Gastroesophageal sphincter (tissue), 4 donors: ENCODE data around the gene HLA-DRB1. TPM values are rescaled to one million over a fixed set of nuclear protein-coding genes. Genes with fewer than 3 reads are reported as not detected.

ENCODE experiments used
- ATAC-seq: fragments of 150-250 bp; one replicate; pipeline ENCODE4 v1.9.1; 2016; ENCODE audit warnings: mild to moderate bottlenecking, moderate library complexity
- H3K27ac ChIP-seq, 4 donors: fragments of 200-600 bp; sonication (generic) in 3 of 4; 1 replicate in 3 of 4; 2 replicates in 1 of 4; pipeline ENCODE4 v1.5.1; 2016 to 2019
- H3K27me3 ChIP-seq: fragments of 200-600 bp; sonication (generic); one replicate; pipeline ENCODE4 v1.5.1; 2019
- H3K36me3 ChIP-seq, 2 donors: fragments of 200-600 bp; sonication (generic); one replicate each; pipeline ENCODE4 v1.5.1; 2019; ENCODE audit warnings: control low read depth in 1 of 2
- H3K4me1 ChIP-seq, 3 donors: fragments of 200-600 bp; sonication (generic); 1 replicate in 2 of 3; 2 replicates in 1 of 3; pipeline ENCODE4 v1.5.1; 2016 to 2019; ENCODE audit warnings: control low read depth in 2 of 3
- H3K4me3 ChIP-seq, 2 donors: fragments of 200-600 bp; sonication (generic); one replicate each; pipeline ENCODE4 v1.5.1; 2019; ENCODE audit warnings: mild to moderate bottlenecking in 1 of 2, moderate library complexity in 1 of 2
- H3K9me3 ChIP-seq, 3 donors: fragments of 200-600 bp; sonication (generic); one replicate each; pipeline ENCODE4 v1.5.1; 2017 to 2019; ENCODE audit warnings: control low read depth in 2 of 3
- EP300 ChIP-seq: sonication (generic); formaldehyde crosslinking; IDR thresholded peaks from one replicate; pipeline ENCODE4 v1.6.1; 2017; ENCODE audit warnings: antibody characterized with exemption, mild to moderate bottlenecking
- POLR2A ChIP-seq, 2 donors: fragments of 450-650 bp; IDR thresholded peaks; one replicate each; pipeline ENCODE4 v1.6.1; 2017; ENCODE audit warnings: antibody characterized with exemption in 2 of 2, mild to moderate bottlenecking in 2 of 2, moderate library complexity in 1 of 2
- POLR2AphosphoS5 ChIP-seq: sonication (generic); formaldehyde crosslinking; IDR thresholded peaks from one replicate; pipeline ENCODE4 v1.6.1; 2017; ENCODE audit warnings: antibody characterized with exemption
- WGBS, 2 donors: methylation state at CpG; one replicate each; pipeline ENCODE4 v1.1.5; 2018; ENCODE audit warnings: low coverage in 1 of 2; 5-methylcytosine and 5-hydroxymethylcytosine counted together
- total RNA-seq, 4 donors: library from RNA; depleted of rRNA; stranded (reverse); fragments of >200 nt; gene quantifications; one replicate each; pipeline ENCODE4 v1.1.0, GENCODE V29; 2016
- TF ChIP-seq, protein P1 (sequence below), 4 experiments: fragments of 200-600 bp in 2 of 4; fragments of 450-650 bp in 2 of 4; sonication (generic) in 1 of 4; IDR thresholded peaks; one replicate each; pipeline ENCODE4 v1.5.1; 2017 to 2019; ENCODE audit warnings: antibody characterized with exemption in 4 of 4, mild to moderate bottlenecking in 2 of 4, moderate library complexity in 2 of 4

HLA-DRB1 gene
- total RNA-seq, 4 donors from 2014 or later: 5.8 to 80.7 (median 55.5) TPM

GRCh38 chr6:32607263-32607987, 17.8 kb upstream of the HLA-DRB1 start:
- H3K36me3 ChIP-seq: no peaks in the 10 kb centered on the region
- no peaks in the 10 kb centered on the region for H3K4me1 ChIP-seq
- no peaks in the 10 kb centered on the region for H3K9me3 ChIP-seq
- no peak for ATAC-seq
- no peaks in the 10 kb centered on the region for H3K27me3 ChIP-seq
- no peak for TF ChIP-seq EP300
- TF ChIP-seq POLR2AphosphoS5: no peak
- TF ChIP-seq POLR2A (IDR thresholded peaks at IDR 0.05): no peak
- TF ChIP-seq, protein P1, sequence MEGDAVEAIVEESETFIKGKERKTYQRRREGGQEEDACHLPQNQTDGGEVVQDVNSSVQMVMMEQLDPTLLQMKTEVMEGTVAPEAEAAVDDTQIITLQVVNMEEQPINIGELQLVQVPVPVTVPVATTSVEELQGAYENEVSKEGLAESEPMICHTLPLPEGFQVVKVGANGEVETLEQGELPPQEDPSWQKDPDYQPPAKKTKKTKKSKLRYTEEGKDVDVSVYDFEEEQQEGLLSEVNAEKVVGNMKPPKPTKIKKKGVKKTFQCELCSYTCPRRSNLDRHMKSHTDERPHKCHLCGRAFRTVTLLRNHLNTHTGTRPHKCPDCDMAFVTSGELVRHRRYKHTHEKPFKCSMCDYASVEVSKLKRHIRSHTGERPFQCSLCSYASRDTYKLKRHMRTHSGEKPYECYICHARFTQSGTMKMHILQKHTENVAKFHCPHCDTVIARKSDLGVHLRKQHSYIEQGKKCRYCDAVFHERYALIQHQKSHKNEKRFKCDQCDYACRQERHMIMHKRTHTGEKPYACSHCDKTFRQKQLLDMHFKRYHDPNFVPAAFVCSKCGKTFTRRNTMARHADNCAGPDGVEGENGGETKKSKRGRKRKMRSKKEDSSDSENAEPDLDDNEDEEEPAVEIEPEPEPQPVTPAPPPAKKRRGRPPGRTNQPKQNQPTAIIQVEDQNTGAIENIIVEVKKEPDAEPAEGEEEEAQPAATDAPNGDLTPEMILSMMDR (IDR thresholded peaks at IDR 0.05): no peak
- H3K27ac ChIP-seq: no peak overlapping the region
- 91 to 96% methylated on average over 2 to 3 of the region's 4 CpGs for WGBS, 2 donors
- H3K4me3 ChIP-seq: no peak overlapping the region

DNA sequence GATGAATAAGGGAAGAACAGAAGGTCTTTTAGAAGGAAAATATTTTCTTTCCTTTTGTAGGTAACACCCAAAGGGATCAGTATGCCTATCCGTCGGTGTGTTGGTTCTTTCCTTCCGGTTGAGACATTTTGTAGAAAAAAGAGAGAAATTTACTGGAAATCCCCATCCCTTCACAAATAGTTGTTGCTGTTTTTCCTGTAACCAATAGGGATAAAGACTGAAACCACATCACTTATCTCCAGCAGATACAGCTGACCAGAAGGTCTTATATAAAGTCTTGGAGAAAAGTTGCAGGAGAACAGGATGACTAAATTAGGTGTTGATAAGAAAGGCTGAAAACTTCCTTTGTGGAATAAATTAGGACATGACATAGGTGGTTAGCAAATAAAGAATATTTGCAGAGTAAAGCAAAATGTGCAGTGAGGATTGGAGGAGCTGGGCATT, 14.8 kb upstream of the HLA-DRB1 start:
- Histone ChIP-seq H3K4me3 (no peak overlapping the region), H3K27me3 (no peaks in the 10 kb centered on the region), H3K27ac (peak overlapping the region in 1 of 4 donors; percentile 32), H3K36me3 (no peaks in the 10 kb centered on the region), H3K9me3 (no peaks in the 10 kb centered on the region), H3K4me1 (no peaks in the 10 kb centered on the region)
- no peak for ATAC-seq
- 0% methylated on average over 3 of the region's 3 CpGs for WGBS, 2 donors
- TF ChIP-seq, protein P1 (IDR thresholded peaks at IDR 0.05): no peak
- no peak for TF ChIP-seq EP300
- no peak for TF ChIP-seq POLR2A (IDR thresholded peaks at IDR 0.05)
- TF ChIP-seq POLR2AphosphoS5: no peak

- TF ChIP-seq POLR2A (IDR thresholded peaks at IDR 0.05) (no peak), POLR2AphosphoS5 (no peak)
- TF ChIP-seq, protein P1 (IDR thresholded peaks at IDR 0.05): no peak
- H3K9me3 ChIP-seq: peaks cover 0 to 3% (median 0%) of the 10 kb centered on the region in 3 donors
- no peaks in the 10 kb centered on the region for H3K4me1 ChIP-seq
- ATAC-seq: no peak
- no peak overlapping the region for H3K4me3 ChIP-seq
- H3K27me3 ChIP-seq: no peaks in the 10 kb centered on the region
- 5 to 10% methylated on average over 3 of the region's 3 CpGs for WGBS, 2 donors
- H3K27ac ChIP-seq: peak overlapping the region in 1 of 4 donors; percentile 32
- no peaks in the 10 kb centered on the region for H3K36me3 ChIP-seq
Observed at GRCh38 chr6:32603888-32604287, 14.2 kb upstream of the HLA-DRB1 start.

DNA sequence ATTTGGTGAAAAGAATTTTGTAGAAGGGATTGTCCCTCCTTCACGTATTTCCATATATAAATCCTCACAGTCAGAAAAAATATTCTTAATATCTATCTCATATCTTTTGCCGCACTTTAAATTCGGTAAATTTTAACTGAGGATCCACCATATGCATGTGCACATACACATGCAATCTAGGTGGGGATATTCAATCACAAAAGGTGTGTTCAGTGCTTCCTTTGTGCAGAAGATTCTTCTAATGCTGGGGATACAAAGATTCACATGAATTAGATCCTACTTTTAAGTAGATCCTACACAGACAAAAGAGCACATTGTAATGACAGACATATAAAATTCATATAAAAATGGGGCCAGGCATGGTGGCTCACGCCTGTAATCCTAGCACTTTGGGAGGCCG, 13.6 kb upstream of the HLA-DRB1 start:
- H3K36me3 ChIP-seq: no peaks in the 10 kb centered on the region
- H3K4me3 ChIP-seq: no peak overlapping the region
- H3K27me3 ChIP-seq: no peaks in the 10 kb centered on the region
- TF ChIP-seq POLR2AphosphoS5 (no peak), EP300 (no peak), POLR2A (IDR thresholded peaks at IDR 0.05) (no peak)
- TF ChIP-seq, protein P1 (IDR thresholded peaks at IDR 0.05): no peak
- no peaks in the 10 kb centered on the region for H3K4me1 ChIP-seq
- no peak overlapping the region for H3K27ac ChIP-seq
- H3K9me3 ChIP-seq: peaks cover 0 to 3% (median 0%) of the 10 kb centered on the region in 3 donors
- WGBS, 2 donors: 28 to 64% methylated on average over 3 of the region's 5 CpGs
- no peak for ATAC-seq

DNA sequence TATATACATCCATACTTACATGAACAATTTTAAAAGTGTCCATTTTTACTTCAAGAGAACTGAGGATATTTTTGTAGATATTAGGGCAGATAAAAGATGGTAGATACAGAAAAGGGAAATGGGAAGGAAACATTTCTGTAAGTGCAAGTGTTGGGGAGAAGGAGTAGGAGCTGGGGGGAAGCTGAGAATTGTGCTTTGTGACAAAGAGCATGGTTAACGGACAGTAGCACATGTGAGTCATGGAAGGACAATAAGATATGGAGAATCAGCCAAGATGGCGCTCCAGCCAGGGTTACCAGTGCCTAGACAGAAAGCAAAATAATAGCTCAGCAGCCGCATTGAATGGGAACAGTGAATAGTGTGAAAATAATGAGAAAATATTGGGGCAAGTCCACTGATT, 12.7 kb upstream of the HLA-DRB1 start:
- H3K4me1 ChIP-seq: no peaks in the 10 kb centered on the region
- WGBS, 2 donors: 57 to 90% methylated on average over 2 to 3 of the region's 3 CpGs
- H3K27ac ChIP-seq: no peak overlapping the region
- no peak for ATAC-seq
- no peak for TF ChIP-seq POLR2A (IDR thresholded peaks at IDR 0.05)
- TF ChIP-seq, protein P1 (IDR thresholded peaks at IDR 0.05): no peak
- TF ChIP-seq POLR2AphosphoS5: no peak
- no peak for TF ChIP-seq EP300
- peaks cover 0 to 3% (median 0%) of the 10 kb centered on the region in 3 donors for H3K9me3 ChIP-seq
- H3K36me3 ChIP-seq: no peaks in the 10 kb centered on the region
- H3K27me3 ChIP-seq: no peaks in the 10 kb centered on the region
- no peak overlapping the region for H3K4me3 ChIP-seq
